ENCODE results near the gene METTL15.

DNA sequence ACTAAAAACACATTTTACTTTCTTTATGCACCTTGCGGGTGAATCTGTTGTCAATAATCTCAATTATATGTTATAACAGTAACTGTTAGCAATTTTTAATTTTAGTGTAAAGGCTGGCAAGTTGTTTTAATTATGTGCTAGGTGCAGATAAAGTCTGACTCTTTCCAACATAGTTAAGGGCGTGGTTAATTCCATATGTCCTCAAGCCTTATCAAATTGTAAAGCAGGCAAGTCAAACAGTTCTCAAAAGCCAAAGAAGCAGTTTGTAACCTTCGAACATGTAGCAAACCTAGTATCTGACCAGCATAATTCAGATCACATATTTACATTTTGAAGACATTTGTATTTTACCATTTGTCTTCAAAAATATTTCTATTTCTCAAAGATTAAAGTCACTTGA, 29.2 kb downstream of the METTL15 start:
- no peak for TF ChIP-seq CTCF (IDR thresholded peaks at IDR 0.05)
- no peak for TF ChIP-seq POLR2A (IDR thresholded peaks at IDR 0.05)

Measured in uterus (tissue), 2 donors.